ENCODE results near the gene ZNF451. TPM values are rescaled to one million over a fixed set of nuclear protein-coding genes. Genes with fewer than 3 reads are reported as not detected.
A peak's percentile ranks its signal among the peaks of the same experiment; 100 is the strongest.

The ZNF451 gene
- total and polyA plus RNA-seq, 12 donors: 4.9 to 33.2 (median 26.2) TPM

GRCh38 chr6:57209030-57209429, 119.0 kb downstream of the ZNF451 start:
- TF ChIP-seq CTCF (IDR thresholded peaks at IDR 0.05): no peak
- no peak overlapping the region for H3K4me3 ChIP-seq
- no peaks in the 10 kb centered on the region for H3K4me1 ChIP-seq
- no peaks in the 10 kb centered on the region for H3K27me3 ChIP-seq
- ATAC-seq: no peak
- no peaks in the 10 kb centered on the region for H3K9me3 ChIP-seq
- intact Hi-C loops (cut with DNase I): no loop called here
- no peak for DNase-seq
- H3K27ac ChIP-seq: no peak overlapping the region
- no peaks in the 10 kb centered on the region for H3K36me3 ChIP-seq

- TF ChIP-seq CTCF (IDR thresholded peaks at IDR 0.05): no peak
- Histone ChIP-seq H3K36me3 (no peaks in the 10 kb centered on the region), H3K27me3 (no peaks in the 10 kb centered on the region), H3K9me3 (peaks cover 0 to 3% (median 0%) of the 10 kb centered on the region in 11 donors), H3K4me1 (no peaks in the 10 kb centered on the region), H3K27ac (no peak overlapping the region), H3K4me3 (no peak overlapping the region)
- WGBS, 2 donors: 97% methylated on average over 5 of the region's 5 CpGs
- intact Hi-C loops (cut with DNase I): no loop called here
- ATAC-seq (no peak), DNase-seq (no peak)
Measured at GRCh38 chr6:57210060-57210459, 120.1 kb downstream of the ZNF451 start.

- H3K27me3 ChIP-seq: no peaks in the 10 kb centered on the region
Measured at GRCh38 chr6:57215260-57215659, 125.3 kb downstream of the ZNF451 start.

GRCh38 chr6:57216235-57217101, 126.5 kb downstream of the ZNF451 start:
- H3K9me3 ChIP-seq: peaks cover 0 to 9% (median 0%) of the 10 kb centered on the region in 11 donors
- WGBS, 2 donors: 63 to 74% methylated on average over 7 of the region's 7 CpGs
- peak overlapping the region in 5 of 10 donors; percentile 12 to 56 (median 15) for H3K27ac ChIP-seq
- intact Hi-C loops (cut with DNase I): no loop called here
- TF ChIP-seq CTCF (IDR thresholded peaks at IDR 0.05): peak in 4 of 9 donors; percentile 12 to 63 (median 24)
- peak overlapping the region in 1 of 10 donors; percentile 0 for H3K4me3 ChIP-seq
- no peaks in the 10 kb centered on the region for H3K27me3 ChIP-seq
- DNase-seq (peak in 1 of 2 donors; percentile 25), ATAC-seq (peak in 6 of 8 donors; percentile 30 to 78 (median 48))
- peaks cover 0 to 19% (median 4%) of the 10 kb centered on the region in 9 donors for H3K4me1 ChIP-seq
- H3K36me3 ChIP-seq: no peaks in the 10 kb centered on the region

More at GRCh38 chr6:57215260-57215659, 125.3 kb downstream of the ZNF451 start:
- H3K36me3 ChIP-seq: no peaks in the 10 kb centered on the region
- intact Hi-C loops (cut with DNase I): no loop called here
- H3K9me3 ChIP-seq: peaks cover 0 to 9% (median 0%) of the 10 kb centered on the region in 11 donors
- H3K4me3 ChIP-seq: no peak overlapping the region
- no peak overlapping the region for H3K27ac ChIP-seq
- WGBS, 2 donors: 98 to 100% methylated on average over 1 of the region's 1 CpG
- ATAC-seq: no peak
- H3K4me1 ChIP-seq: peaks cover 0 to 10% (median 0%) of the 10 kb centered on the region in 9 donors
- TF ChIP-seq CTCF (IDR thresholded peaks at IDR 0.05): no peak
- DNase-seq: no peak

All from heart right ventricle (tissue), 16 donors.